Measurements from ENCODE around the gene PPIL1.

- TF ChIP-seq CTCF (IDR thresholded peaks at IDR 0.05), result no peak
- TF ChIP-seq POLR2AphosphoS5 (IDR thresholded peaks at IDR 0.05), result no peak
These were observed 14.5 kb downstream of the PPIL1 start for GRCh38 chr6:36860126-36860525.
